ENCODE results near the gene SLC9C2. TPM values are rescaled to one million over a fixed set of nuclear protein-coding genes. Genes with fewer than 3 reads are reported as not detected.
"Not testable (repeated sequence)": the region's sequence is repeated elsewhere in the genome, so short reads cannot be mapped to it uniquely, and the experiment has no call there.

Gene SLC9C2, protein sequence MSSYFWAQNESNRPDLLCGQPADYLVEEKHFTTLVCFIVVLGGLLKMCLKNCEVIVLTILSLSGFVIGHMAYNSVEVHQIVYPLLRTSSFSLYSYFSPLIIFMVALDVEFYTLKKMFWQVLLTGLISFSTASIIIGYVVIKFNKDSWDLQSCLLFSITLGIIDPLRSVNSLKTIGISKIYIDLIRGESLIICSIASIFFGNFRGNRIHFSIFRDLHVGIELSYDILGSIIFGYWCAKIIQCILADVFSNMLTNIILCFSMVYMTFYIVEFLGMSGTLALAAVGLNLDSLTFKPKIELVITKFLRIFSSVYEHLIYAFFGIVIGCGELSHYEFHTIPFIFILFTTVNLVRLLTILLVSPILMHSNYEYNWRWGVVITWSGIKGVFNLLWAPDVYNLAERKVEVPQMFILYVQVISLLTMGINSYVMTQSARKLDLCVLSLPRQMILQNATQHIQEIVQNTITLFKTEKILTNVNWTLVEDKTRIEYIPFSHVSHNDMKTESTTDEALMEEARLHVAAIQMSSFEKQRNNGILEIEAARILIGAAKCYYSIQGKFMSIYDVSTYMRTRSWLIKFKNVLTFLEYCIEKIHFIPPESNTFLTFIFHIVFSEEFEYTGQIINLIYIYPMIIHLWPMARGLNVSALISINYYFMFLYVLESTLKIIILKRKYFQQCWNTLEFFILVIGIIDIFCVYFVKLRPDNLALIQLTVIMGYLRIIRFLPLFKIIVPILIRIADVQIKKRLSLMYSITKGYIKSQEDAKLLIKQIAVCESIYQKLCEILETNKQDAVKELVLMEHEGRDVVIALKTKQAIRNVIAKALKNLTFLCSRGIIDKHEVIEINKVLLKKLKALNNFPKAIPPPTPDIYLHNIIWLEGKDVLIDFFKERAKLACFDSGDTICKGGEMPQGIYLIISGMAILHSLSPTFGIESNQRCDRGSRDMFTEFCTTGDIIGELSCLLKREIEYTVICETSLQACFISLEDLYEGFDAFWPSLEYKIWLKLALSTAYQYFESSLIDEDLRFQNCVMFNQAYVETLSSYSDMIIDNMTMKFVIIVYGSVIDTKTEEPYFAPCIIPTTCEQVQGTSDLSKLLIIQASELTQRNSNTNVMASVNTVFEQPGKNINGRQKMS
- 0.27 TPM for polyA plus RNA-seq (ENCODE audit: insufficient read length)
- long read RNA-seq, donor 1 = 0 reads
- long read RNA-seq, donor 2 = 0 reads
- long read RNA-seq, donor 3 = 0 reads
- long read RNA-seq, donor 4 = 0 reads
- long read RNA-seq, donor 5, partial matches to known transcripts = 434 of 434 reads
- long read RNA-seq, donor 5, other reads (novel, unspliced or antisense) = 0 of 434 reads
- long read RNA-seq, donor 6 = 0 reads
- long read RNA-seq, donor 7 = 0 reads
- long read RNA-seq, donor 8 = 0 reads

DNA sequence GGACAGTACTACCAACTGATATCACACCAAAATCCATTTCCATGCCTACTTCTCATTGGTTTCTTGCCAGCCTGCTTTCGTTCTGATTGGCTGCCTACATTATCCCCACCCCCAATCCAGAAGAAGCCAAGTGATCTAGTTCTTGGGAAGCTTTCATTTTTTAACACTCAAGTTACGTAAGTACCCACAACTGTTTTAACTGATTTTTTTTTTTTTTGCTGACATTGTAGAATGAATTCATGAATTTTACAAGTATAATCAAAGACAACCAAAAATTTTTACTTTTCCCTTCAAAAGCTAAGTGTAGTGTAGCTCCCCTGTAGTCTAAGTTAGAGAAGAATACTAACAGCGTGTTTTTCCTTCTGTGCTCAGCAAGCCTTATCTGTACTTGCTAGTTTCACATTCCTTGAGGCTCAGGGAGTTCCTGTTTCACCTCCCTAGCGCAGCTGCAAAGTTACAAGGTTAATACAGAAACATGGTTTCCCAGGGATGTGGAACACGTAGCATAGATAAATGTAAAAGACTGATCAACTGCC, at the start of gene SLC9C2:
SLC9C2 (minus strand) TSS at position 17 of the 536 bp plus-strand sequence. CDS start 1,296 bp downstream, outside the sequence.
- DNase-seq = no peak

DNA sequence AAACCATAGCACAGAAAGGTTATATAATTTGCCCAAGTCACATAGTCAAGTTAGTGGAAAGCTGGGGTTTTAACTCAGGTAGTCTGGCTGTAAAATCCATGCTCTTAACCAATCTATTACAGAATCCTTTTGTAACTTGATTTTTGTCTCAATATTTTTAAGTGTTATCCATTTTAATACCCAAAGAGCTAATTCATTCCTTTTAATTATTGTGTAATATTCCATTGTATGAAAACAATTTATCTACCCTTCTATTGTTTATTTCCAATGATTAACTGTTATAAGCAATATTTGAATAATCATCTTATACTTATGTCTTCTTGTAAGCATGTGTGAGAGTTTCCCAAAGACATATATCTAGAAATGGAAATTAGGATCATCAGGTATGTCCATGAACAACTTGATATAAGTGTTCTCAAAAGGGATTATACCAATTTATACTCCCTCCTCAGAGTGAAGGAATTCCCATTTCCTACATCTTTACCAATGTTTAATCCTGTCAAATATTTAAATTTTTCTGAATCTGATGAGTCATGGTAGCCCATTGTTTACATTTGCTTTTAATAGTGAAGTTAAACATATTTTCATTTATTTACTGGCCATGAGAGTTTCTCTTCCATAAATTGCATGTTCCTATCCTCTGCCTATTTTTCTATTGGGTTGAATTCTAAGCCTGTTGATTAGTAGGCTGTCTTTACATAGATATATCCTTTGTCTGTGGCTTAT, 46.2 kb upstream of the SLC9C2 start:
- no peak for DNase-seq

GRCh38 chr1:173646656-173647055, 43.8 kb upstream of the SLC9C2 start:
- no peak for DNase-seq

GRCh38 chr1:173642450-173643139, 39.7 kb upstream of the SLC9C2 start:
- not testable (repeated sequence) for DNase-seq

DNA sequence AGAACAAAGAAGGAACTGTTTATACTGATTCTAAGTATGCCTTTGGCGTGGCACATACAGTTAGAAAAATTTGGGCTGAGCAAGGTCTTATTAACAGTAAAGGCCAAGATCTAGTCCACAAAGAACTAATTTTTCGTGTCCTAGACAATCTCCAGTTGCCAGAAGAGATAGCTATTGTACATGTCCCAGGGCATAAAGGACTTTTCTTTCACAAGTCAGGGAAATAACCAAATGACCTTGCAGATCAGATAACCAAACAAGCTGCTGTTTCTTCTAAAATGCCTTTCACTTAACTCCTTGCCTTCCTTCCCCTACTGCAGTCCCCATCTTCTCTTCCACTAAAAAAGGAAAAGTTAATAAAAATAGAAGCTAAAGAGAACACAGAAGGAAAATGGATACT, 36.2 kb upstream of the SLC9C2 start:
- no peak for DNase-seq

- DNase-seq = no peak
Observed at GRCh38 chr1:173638043-173639021, 35.5 kb upstream of the SLC9C2 start.

GRCh38 chr1:173637236-173638042, 34.6 kb upstream of the SLC9C2 start:
- DNase-seq = not testable (repeated sequence)

DNA sequence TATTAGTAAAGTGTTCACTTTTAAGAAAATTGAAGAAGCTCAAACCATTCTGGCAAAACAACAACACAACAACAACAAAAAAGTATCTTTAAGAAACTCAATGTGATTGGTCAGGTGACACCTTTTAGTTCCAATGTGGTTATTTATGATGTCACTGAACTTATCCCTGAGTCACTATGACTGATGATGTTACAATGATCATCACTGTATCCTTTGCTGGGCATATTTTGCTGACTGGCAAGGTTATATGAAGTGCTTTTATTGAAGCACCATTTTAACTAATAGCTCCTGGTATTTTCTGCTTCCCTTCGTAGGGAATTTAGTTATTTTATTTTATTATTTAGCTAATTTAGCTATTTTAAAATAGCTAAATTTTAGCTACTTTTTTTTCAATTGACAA, 32.2 kb upstream of the SLC9C2 start, which contains the start of gene TEX50:
TEX50 (plus strand) TSS at position 223 of the 400 bp plus-strand sequence. CDS start 184 bp downstream, outside the sequence.
- no peak for DNase-seq

GRCh38 chr1:173628888-173629287, 26.0 kb upstream of the SLC9C2 start:
- no peak for DNase-seq

DNA sequence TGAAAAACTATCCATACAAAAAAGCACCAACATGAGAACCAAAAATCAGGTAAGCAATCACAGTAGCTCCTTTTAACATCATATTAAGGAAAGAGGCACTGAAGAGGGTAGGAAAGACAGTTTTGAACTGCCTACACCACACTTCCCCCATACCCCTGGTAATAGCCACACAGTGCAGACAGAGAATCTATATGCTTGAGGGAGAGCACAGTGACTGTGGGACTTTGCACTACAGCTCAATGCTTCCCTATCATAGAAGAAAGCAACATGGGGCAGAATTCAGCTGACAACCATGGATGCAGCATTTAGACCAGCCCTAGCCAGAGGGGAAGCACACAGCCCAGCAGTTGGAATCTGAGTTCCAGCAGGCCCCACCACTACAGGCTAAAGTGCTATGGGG, 24.4 kb upstream of the SLC9C2 start:
- no peak for DNase-seq

- DNase-seq = no peak
Observed at GRCh38 chr1:173616859-173617258, 14.0 kb upstream of the SLC9C2 start.

GRCh38 chr1:173613086-173613485, 10.2 kb upstream of the SLC9C2 start:
- not testable (repeated sequence) for DNase-seq

DNA sequence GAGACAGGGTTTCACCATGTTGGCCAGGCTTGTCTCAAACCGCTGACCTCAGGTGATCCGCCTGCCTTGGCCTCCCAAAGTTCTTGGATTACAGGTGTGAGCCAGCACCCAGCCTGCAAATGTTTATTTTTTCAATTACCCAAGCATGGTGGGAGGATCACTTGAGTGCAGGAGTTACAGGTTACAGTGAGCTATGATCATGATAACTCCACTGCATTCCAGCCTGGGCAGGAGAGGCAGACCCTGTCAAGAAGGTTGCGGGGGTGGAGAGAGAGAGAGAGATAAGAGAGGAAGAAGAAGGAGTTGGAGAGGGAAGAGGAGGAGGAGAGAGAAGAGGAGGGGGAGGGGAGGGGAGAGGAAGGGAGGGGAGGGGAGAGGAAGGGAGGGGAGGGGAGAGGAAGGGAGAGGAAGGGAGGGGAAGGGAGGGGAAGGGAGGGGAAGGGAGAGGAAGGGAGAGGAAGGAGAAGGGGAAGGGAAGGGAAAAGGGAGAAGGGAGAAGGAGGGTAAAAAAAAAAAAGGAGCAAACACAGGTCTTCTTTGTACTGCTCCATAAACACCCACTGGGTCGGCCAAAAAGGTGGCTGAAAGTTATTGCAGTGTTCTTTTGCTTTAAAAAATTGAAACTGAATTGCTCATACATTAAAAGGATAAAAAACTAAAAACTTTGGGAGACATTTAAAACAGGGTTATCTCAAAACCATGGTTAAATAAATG, 5.8 kb upstream of the SLC9C2 start:
- no peak for DNase-seq

DNA sequence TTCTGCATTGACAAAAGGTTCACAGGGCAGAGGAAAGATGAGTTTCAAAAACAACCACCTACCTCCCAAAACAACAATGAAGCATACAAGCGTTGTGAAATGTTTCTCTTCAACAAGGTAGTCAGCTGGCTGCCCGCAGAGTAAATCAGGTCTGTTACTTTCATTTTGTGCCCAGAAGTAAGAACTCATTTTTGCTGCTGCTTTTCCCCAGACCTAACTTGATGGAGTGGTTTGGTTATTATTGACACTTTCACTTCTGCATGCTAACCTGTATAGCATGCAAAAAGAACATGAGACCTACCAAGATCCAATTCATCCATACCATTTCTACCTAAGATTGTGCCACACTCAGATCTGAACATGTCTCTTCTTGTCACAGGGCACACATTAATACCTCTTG, 1.3 kb downstream of the SLC9C2 start:
- no peak for DNase-seq

- no peak for DNase-seq
Observed at GRCh38 chr1:173596097-173596825, 6.6 kb downstream of the SLC9C2 start.

DNA sequence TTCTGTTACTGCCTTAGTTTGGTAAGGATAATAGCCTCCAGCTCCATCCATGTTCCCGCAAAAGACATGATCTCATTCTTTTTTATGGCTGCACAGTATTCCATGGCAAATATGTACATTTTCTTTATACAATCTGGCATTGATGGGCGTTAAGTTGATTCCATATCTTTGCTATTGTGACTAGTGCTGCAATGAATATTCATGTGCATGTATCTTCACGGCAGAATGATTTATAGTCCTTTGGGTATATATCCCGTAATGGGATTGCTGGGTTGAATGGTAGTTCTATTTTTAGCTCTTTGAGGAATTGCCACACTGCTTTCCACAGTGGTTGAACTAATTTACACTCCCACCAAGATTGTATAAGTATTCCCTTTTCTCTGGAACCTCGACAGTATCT, 11.7 kb downstream of the SLC9C2 start:
- not testable (repeated sequence) for DNase-seq

DNA sequence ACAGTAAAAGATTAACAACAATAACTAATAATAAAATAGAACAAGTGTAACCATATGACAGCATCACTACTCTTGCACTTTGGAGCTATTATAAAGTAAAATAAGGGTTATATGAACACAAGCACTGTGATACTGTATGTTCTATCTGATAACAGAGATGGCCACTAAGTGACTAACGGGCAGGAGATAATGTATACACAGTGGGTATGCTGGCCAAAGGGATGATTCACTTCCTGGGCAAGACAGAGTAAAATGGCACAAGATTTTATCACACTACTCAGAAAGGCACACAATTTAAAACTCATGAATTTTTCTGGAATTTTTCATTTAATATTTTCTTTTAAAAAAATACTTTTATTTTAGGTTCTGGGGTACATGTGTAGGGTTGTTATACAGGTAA, 12.3 kb downstream of the SLC9C2 start:
- DNase-seq = no peak
